ENCODE data around the gene SP1. TPM values are rescaled to one million over a fixed set of nuclear protein-coding genes. Genes with fewer than 3 reads are reported as not detected.
A peak's percentile ranks its signal among the peaks of the same experiment; 100 is the strongest.

SP1 gene
- total RNA-seq, 1 experiment from 2014 or later: 96.8 TPM

- no peak for TF ChIP-seq REST (IDR thresholded peaks at IDR 0.05; ENCODE audit: low read depth)
- TF ChIP-seq YY1 (IDR thresholded peaks at IDR 0.05; ENCODE audit: extremely low read depth, insufficient replicate concordance, low read depth, low read length): peak; percentile 69
- TF ChIP-seq EZH2 (IDR thresholded peaks at IDR 0.05): no peak
- no peak for TF ChIP-seq TCF7L2 (IDR thresholded peaks at IDR 0.05; ENCODE audit: borderline replicate concordance, extremely low read depth, insufficient read depth, insufficient read length)
- TF ChIP-seq RAD21 (IDR thresholded peaks at IDR 0.05; ENCODE audit: low read depth): peak; percentile 99
Measured at GRCh38 chr12:53352331-53353256, 27.4 kb upstream of the SP1 start (continued).

GRCh38 chr12:53353257-53353655 lies 26.7 kb upstream of the SP1 start:
- no peaks in the 10 kb centered on the region for H3K79me2 ChIP-seq (ENCODE audit: insufficient read depth, low read length)
- no peak for TF ChIP-seq POLR2AphosphoS5 (IDR thresholded peaks at IDR 0.05; ENCODE audit: low read depth, low read length)
- no peak for TF ChIP-seq ATF3 (IDR thresholded peaks at IDR 0.05)
- TF ChIP-seq EGR1 (IDR thresholded peaks at IDR 0.05; ENCODE audit: low read depth): peak; percentile 24; the same call in 1 of the 2 replicates
- intact Hi-C loops (cut with micrococcal nuclease): no loop called here
- no peaks in the 10 kb centered on the region for H3K9me2 ChIP-seq (ENCODE audit: insufficient read depth)
- peak overlapping the region; percentile 34; the same call in 1 of the 2 replicates for H3K27ac ChIP-seq (ENCODE audit: low read depth, low read length)
- BruUV-seq (replicated peaks): no TSS peak
- ChIA-PET RAD21 (ENCODE audit: low non-redundant PET in 1 of 2, low total read pairs in 2 of 2, uncharacterized antibody in 2 of 2, unreplicated experiment in 2 of 2) (interaction anchor here (1.3 to 2.6 kb wide), 7 partner anchors 26 to 140 kb away, joined by 3 to 27 read pairs (median 7); partner anchors contain the start of gene SP1 (in 1 of the 2)), POLR2A (interaction anchor here (0.9 to 3.3 kb wide), 6 partner anchors 9 to 123 kb away, joined by 3 to 28 read pairs (median 7); partner anchors contain the start of gene SP1), CTCF (interaction anchor here (1.3 to 3.3 kb wide), 8 partner anchors 9 to 155 kb away, joined by 3 to 99 read pairs (median 18); partner anchors contain the start of genes AAAS and SP1)
- H3K4me2 ChIP-seq (ENCODE audit: low read length): peak overlapping the region; percentile 12; the same call in 1 of the 2 replicates
- H2AFZ ChIP-seq (ENCODE audit: low read depth, low read length, poor library complexity, severe bottlenecking): peak overlapping the region; percentile 84
- no peaks in the 10 kb centered on the region for H4K20me1 ChIP-seq (ENCODE audit: insufficient read depth)
- no peaks in the 10 kb centered on the region for H3K9me3 ChIP-seq (ENCODE audit: control insufficient read depth in 1 of 2, insufficient read depth in 1 of 2, low read depth in 1 of 2, low read length in 2 of 2)
- peaks cover 9 to 36% of the 10 kb centered on the region in 2 experiments; a peak in 3 of 4 replicates for H3K4me1 ChIP-seq (ENCODE audit: control insufficient read depth in 1 of 2, insufficient read depth in 2 of 2, low read length in 2 of 2)
- H3K9ac ChIP-seq (ENCODE audit: low read length): peak overlapping the region; percentile 6; the same call in 1 of the 2 replicates
- H3K4me3 ChIP-seq (replicated peaks in 1 of 2; ENCODE audit: low read depth in 1 of 2, low read length in 2 of 2): no peak overlapping the region
- ATAC-seq (peak; percentile 18; the same call in 1 of the 2 replicates), DNase-seq (ENCODE audit: low read depth, low spot score) (no peak)
- no peaks in the 10 kb centered on the region for H3K36me3 ChIP-seq (ENCODE audit: control insufficient read depth in 1 of 2, insufficient read depth in 2 of 2, low read length in 2 of 2)
- no peaks in the 10 kb centered on the region for H3K27me3 ChIP-seq (ENCODE audit: insufficient read depth, low read length)
